ENCODE measurements around the gene FYN. TPM values are rescaled to one million over a fixed set of nuclear protein-coding genes. Genes with fewer than 3 reads are reported as not detected.

Gene FYN
- total RNA-seq, 2 donors from 2014 or later, result 78.9 to 98.7 TPM

DNA sequence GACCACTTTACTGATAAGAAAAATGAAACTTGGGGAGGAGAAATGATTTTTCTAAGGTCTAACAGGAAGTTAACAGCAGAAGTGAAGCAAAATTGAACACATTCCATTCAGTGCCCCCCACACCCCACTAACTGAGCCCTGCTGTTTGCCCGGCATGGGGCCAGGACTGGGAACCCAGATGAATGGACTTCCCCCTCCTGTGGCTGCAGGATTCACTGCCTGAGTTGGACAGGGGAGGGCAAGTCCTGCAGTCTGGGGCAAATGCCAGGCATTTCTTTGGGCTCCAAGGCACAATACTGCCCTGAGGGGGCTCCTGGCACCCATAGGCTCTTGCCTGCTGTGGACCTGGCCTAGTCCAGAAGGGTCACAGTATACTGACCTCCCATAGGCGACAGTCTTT lies 28.3 kb downstream of the FYN start:
- no peaks in the 10 kb centered on the region for H3K9me3 ChIP-seq
- peaks cover 0 to 94% of the 10 kb centered on the region in 2 donors for H3K4me1 ChIP-seq
- DNase-seq (ENCODE audit: low spot score), result no peak
- H3K27me3 ChIP-seq, result no peaks in the 10 kb centered on the region
- H3K36me3 ChIP-seq, result no peaks in the 10 kb centered on the region
- no peak overlapping the region for H3K4me3 ChIP-seq
- TF ChIP-seq CTCF (IDR thresholded peaks at IDR 0.05), result peak in 1 of 2 donors; percentile 15
- peak overlapping the region; percentile 15 to 61 for H3K27ac ChIP-seq

DNA sequence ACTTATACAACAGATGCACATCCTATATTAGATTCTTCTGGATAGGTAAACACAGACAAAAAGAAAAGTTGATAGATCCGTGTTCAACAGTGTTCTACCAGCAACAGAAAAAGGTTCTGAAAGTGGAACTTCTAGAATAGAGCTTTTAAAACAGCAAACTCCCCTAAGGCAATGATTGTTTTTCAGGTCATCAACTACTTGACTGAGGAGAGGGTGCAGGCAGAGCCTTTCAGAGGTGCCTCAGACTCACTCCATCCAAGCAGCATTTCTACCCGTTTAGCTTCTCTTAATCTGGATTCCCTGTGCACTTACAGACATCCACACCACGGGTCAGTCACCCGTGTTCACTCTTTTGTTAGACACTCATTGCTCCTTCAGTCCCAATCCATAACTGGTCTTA lies 28.9 kb downstream of the FYN start:
- Histone ChIP-seq H3K36me3 (no peaks in the 10 kb centered on the region), H3K27ac (peak overlapping the region in 1 of 2 donors; percentile 61), H3K4me1 (peaks cover 0 to 89% of the 10 kb centered on the region in 2 donors), H3K27me3 (no peaks in the 10 kb centered on the region), H3K9me3 (no peaks in the 10 kb centered on the region), H3K4me3 (no peak overlapping the region)
- DNase-seq (ENCODE audit: low spot score), result no peak
- no peak for TF ChIP-seq CTCF (IDR thresholded peaks at IDR 0.05)

GRCh38 chr6:111843347-111844147 lies 29.7 kb downstream of the FYN start:
- Histone ChIP-seq H3K27me3 (no peaks in the 10 kb centered on the region), H3K4me3 (no peak overlapping the region), H3K36me3 (no peaks in the 10 kb centered on the region), H3K9me3 (no peaks in the 10 kb centered on the region), H3K27ac (peak overlapping the region; percentile 37 to 61), H3K4me1 (peaks cover 0 to 86% of the 10 kb centered on the region in 2 donors)
- no peak for DNase-seq (ENCODE audit: low spot score)
- TF ChIP-seq CTCF (IDR thresholded peaks at IDR 0.05), result no peak

- Histone ChIP-seq H3K27ac (peak overlapping the region in 1 of 2 donors; percentile 61), H3K36me3 (no peaks in the 10 kb centered on the region), H3K4me1 (peaks cover 0 to 80% of the 10 kb centered on the region in 2 donors), H3K27me3 (no peaks in the 10 kb centered on the region), H3K9me3 (no peaks in the 10 kb centered on the region), H3K4me3 (no peak overlapping the region)
- DNase-seq (ENCODE audit: low spot score), result no peak
- TF ChIP-seq CTCF (IDR thresholded peaks at IDR 0.05), result no peak
These were observed 30.4 kb downstream of the FYN start for GRCh38 chr6:111842891-111843290.

DNA sequence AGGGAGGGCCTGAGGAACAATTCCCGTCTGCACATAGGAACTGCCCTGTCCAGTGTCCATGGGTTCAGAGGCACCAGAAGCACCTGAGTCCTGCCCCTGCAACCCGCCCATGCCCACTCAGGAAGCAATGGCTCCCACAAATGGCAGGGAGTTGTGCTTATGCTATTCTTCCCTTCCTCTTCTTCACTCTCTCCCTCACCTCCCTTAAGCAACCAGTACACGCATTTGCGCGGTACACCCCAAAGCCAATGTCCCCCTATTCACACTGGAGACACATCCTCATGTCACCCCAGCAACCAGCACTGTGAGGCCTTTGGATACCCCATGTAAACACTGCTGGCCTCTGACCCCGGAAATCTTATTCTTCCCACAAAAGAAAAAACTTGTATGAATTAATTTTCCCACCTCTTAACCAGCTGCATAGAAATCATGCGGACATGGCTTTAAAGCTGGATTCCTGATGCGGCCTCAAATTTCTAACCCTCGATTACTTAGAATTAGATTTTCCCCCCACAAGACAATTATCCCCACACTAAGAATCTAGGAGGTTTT lies 30.9 kb downstream of the FYN start:
- Histone ChIP-seq H3K36me3 (no peaks in the 10 kb centered on the region), H3K4me1 (peaks cover 0 to 74% of the 10 kb centered on the region in 2 donors), H3K27ac (peak overlapping the region in 1 of 2 donors; percentile 61)

More for the DNA sequence above, 30.9 kb downstream of the FYN start:
- no peaks in the 10 kb centered on the region for H3K27me3 ChIP-seq
- no peak for DNase-seq (ENCODE audit: low spot score)
- no peak overlapping the region for H3K4me3 ChIP-seq
- no peak for TF ChIP-seq CTCF (IDR thresholded peaks at IDR 0.05)
- H3K9me3 ChIP-seq, result no peaks in the 10 kb centered on the region
